Measurements from ENCODE around the gene TMEM53.

Gene TMEM53

GRCh38 chr1:44675186-44675585, 905 bp upstream of the TMEM53 start:
- H3K9ac ChIP-seq (ENCODE audit: low read length): peak overlapping the region; percentile 60
- H3K27me3 ChIP-seq (ENCODE audit: low read length): no peaks in the 10 kb centered on the region
- no peaks in the 10 kb centered on the region for H3K9me2 ChIP-seq (replicated peaks; ENCODE audit: insufficient read depth, low read length)
- H3K36me3 ChIP-seq (ENCODE audit: low read length): no peaks in the 10 kb centered on the region
- peak overlapping the region; percentile 57 for H3K4me3 ChIP-seq (ENCODE audit: insufficient read depth, low read length, poor library complexity, severe bottlenecking)
- H3K27ac ChIP-seq (ENCODE audit: low read depth, low read length): no peak overlapping the region
- no peaks in the 10 kb centered on the region for H3F3A ChIP-seq (ENCODE audit: insufficient read depth)
- no peaks in the 10 kb centered on the region for H3K79me2 ChIP-seq (ENCODE audit: insufficient read depth, low read length)
- peak overlapping the region; percentile 25 for H2AFZ ChIP-seq (ENCODE audit: low read depth, low read length, severe bottlenecking)
- peak overlapping the region; percentile 63 for H3K4me2 ChIP-seq (ENCODE audit: low read depth, low read length, poor library complexity, severe bottlenecking)
- no peaks in the 10 kb centered on the region for H3K9me3 ChIP-seq (ENCODE audit: insufficient read depth, low read length)
- TF ChIP-seq EZH2phosphoT487 (conservative IDR thresholded peaks at IDR 0.05; ENCODE audit: low read length) (no peak), CTCF (IDR thresholded peaks at IDR 0.05; ENCODE audit: insufficient read depth, low read length, poor library complexity, severe bottlenecking) (no peak)
- H4K20me1 ChIP-seq (ENCODE audit: low read depth, low read length): no peaks in the 10 kb centered on the region

GRCh38 chr1:44673675-44674112, 587 bp downstream of the TMEM53 start:
- H3K9ac ChIP-seq (ENCODE audit: low read length): peak overlapping the region; percentile 60

GRCh38 chr1:44672961-44673674, 1.2 kb downstream of the TMEM53 start:
- no peaks in the 10 kb centered on the region for H3K79me2 ChIP-seq (ENCODE audit: insufficient read depth, low read length)
- no peaks in the 10 kb centered on the region for H3K36me3 ChIP-seq (ENCODE audit: low read length)
- no peaks in the 10 kb centered on the region for H3K27me3 ChIP-seq (ENCODE audit: low read length)
- no peaks in the 10 kb centered on the region for H3K9me3 ChIP-seq (ENCODE audit: insufficient read depth, low read length)
- H2AFZ ChIP-seq (ENCODE audit: low read depth, low read length, severe bottlenecking): peak overlapping the region; percentile 77
- peak overlapping the region; percentile 66 for H3K4me2 ChIP-seq (ENCODE audit: low read depth, low read length, poor library complexity, severe bottlenecking)
- no peaks in the 10 kb centered on the region for H3K9me2 ChIP-seq (replicated peaks; ENCODE audit: insufficient read depth, low read length)
- peak overlapping the region; percentile 60 for H3K9ac ChIP-seq (ENCODE audit: low read length)
- no peak for TF ChIP-seq EZH2phosphoT487 (conservative IDR thresholded peaks at IDR 0.05; ENCODE audit: low read length)
- TF ChIP-seq CTCF (IDR thresholded peaks at IDR 0.05; ENCODE audit: insufficient read depth, low read length, poor library complexity, severe bottlenecking): no peak
- H3K27ac ChIP-seq (ENCODE audit: low read depth, low read length): no peak overlapping the region
- H3K4me3 ChIP-seq (ENCODE audit: insufficient read depth, low read length, poor library complexity, severe bottlenecking): peak overlapping the region; percentile 67
- H4K20me1 ChIP-seq (ENCODE audit: low read depth, low read length): no peaks in the 10 kb centered on the region
- no peaks in the 10 kb centered on the region for H3F3A ChIP-seq (ENCODE audit: insufficient read depth)

More at GRCh38 chr1:44673675-44674112, 587 bp downstream of the TMEM53 start:
- Histone ChIP-seq H3K4me3 (ENCODE audit: insufficient read depth, low read length, poor library complexity, severe bottlenecking) (peak overlapping the region; percentile 67), H3K79me2 (ENCODE audit: insufficient read depth, low read length) (no peaks in the 10 kb centered on the region), H3K9me2 (replicated peaks; ENCODE audit: insufficient read depth, low read length) (no peaks in the 10 kb centered on the region), H3K27me3 (ENCODE audit: low read length) (no peaks in the 10 kb centered on the region), H2AFZ (ENCODE audit: low read depth, low read length, severe bottlenecking) (peak overlapping the region; percentile 77), H4K20me1 (ENCODE audit: low read depth, low read length) (no peaks in the 10 kb centered on the region), H3K4me2 (ENCODE audit: low read depth, low read length, poor library complexity, severe bottlenecking) (peak overlapping the region; percentile 66), H3F3A (ENCODE audit: insufficient read depth) (no peaks in the 10 kb centered on the region), H3K27ac (ENCODE audit: low read depth, low read length) (no peak overlapping the region), H3K9me3 (ENCODE audit: insufficient read depth, low read length) (no peaks in the 10 kb centered on the region), H3K36me3 (ENCODE audit: low read length) (no peaks in the 10 kb centered on the region)
- TF ChIP-seq EZH2phosphoT487 (conservative IDR thresholded peaks at IDR 0.05; ENCODE audit: low read length) (no peak), CTCF (IDR thresholded peaks at IDR 0.05; ENCODE audit: insufficient read depth, low read length, poor library complexity, severe bottlenecking) (no peak)

Data from SU-DHL-6 (cell line).